Tibial artery (tissue), 4 donors: Measurements from ENCODE around the gene SUN2.

ENCODE experiments used
- DNase-seq, 2 donors: peaks; one replicate each; pipeline ENCODE4 v3.0.0-alpha.2; 2019
- H3K27ac ChIP-seq, 2 donors: fragments of 200-600 bp; sonication (generic) in 1 of 2; 1 replicate in 1 of 2; 2 replicates in 1 of 2; pipeline ENCODE4 v1.5.1; 2018 to 2019; ENCODE audit warnings: mild to moderate bottlenecking in 1 of 2
- H3K27me3 ChIP-seq, 2 donors: fragments of 200-600 bp; sonication (generic) in 1 of 2; one replicate each; pipeline versions ENCODE4 v1.5.1 to v1.6.0; 2016 to 2019
- H3K36me3 ChIP-seq, 3 donors: fragments of 200-600 bp; sonication (generic) in 2 of 3; one replicate each; pipeline ENCODE4 v1.5.1; 2016 to 2019; ENCODE audit warnings: mild to moderate bottlenecking in 2 of 3
- H3K4me1 ChIP-seq, 4 donors: fragments of 200-600 bp; sonication (generic) in 2 of 4; 1 replicate in 3 of 4; 2 replicates in 1 of 4; pipeline ENCODE4 v1.5.1; 2016 to 2019
- H3K4me3 ChIP-seq, 2 donors: fragments of 200-600 bp; sonication (generic) in 1 of 2; 1 replicate in 1 of 2; 2 replicates in 1 of 2; pipeline ENCODE4 v1.5.1; 2018 to 2019; ENCODE audit warnings: mild to moderate bottlenecking in 2 of 2
- H3K9me3 ChIP-seq, 3 donors: fragments of 200-600 bp; sonication (generic) in 1 of 3; one replicate each; pipeline ENCODE4 v1.5.1; 2016 to 2019
- CTCF ChIP-seq, 2 experiments: fragments of 200-600 bp in 1 of 2; fragments of 450-650 bp in 1 of 2; IDR thresholded peaks; one replicate each; pipeline ENCODE4 v1.5.1; 2017 to 2019; ENCODE audit warnings: antibody characterized with exemption in 2 of 2, mild to moderate bottlenecking in 1 of 2, moderate library complexity in 1 of 2
- intact Hi-C: fragments of 100-400 bp; cut with DNase I; formaldehyde crosslinking; loops from one replicate; pipeline ENCODE4 v1.15.0; 2023; ENCODE audit warnings: low total_unique reads

The SUN2 gene

DNA sequence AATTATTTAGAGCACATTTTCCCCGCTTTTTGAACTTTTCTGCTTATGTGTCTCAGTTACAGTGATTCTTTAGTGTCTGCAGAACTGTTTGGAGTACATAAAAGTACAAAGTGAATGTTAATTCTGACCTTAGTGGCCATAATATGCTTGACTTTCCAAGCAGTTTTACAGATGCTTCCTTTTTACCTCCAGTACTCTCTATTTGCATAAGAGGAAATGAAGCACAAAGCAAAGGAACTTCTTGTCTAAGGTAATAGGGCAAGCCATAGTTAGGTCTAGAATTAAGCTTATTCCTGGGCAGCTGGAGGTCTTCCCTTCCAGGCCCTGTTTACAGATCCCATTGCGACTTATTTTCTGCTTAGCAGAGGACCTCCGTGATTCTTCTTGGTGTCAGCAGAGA lies 46.5 kb downstream of the SUN2 start:
- no peak for DNase-seq
- H3K9me3 ChIP-seq, result no peaks in the 10 kb centered on the region

DNA sequence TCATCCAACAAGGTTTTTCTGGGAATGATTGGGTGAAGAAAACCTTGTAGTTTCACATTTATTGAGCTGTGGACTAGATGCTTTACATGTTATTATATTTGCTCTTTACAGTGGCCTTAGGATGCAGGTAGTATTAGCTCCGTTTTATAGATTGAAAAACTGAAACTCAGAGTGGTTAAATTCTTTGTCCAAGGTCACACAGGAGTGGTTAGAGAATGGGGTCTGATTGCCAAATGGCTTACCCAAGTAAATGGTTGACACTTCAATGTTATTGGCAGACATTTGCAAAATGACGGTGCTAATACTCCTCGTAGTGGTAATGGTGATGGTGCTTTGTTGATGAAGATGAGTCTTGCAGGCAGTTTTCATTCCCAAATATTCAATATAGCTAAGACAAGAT lies 47.8 kb downstream of the SUN2 start:
- DNase-seq, result no peak
- Histone ChIP-seq H3K36me3 (peaks cover 0 to 13% (median 9%) of the 10 kb centered on the region in 3 donors), H3K4me1 (peaks cover 0 to 50% (median 20%) of the 10 kb centered on the region in 4 donors), H3K27me3 (no peaks in the 10 kb centered on the region), H3K27ac (no peak overlapping the region), H3K9me3 (no peaks in the 10 kb centered on the region), H3K4me3 (no peak overlapping the region)
- intact Hi-C loops, result loop anchor here (5.0 kb wide), 1 partner anchor 44 kb away; no protein-coding TSS in a partner anchor
- no peak for TF ChIP-seq CTCF (IDR thresholded peaks at IDR 0.05)

More for the DNA sequence above, 46.5 kb downstream of the SUN2 start:
- H3K36me3 ChIP-seq, result peaks cover 0 to 13% (median 10%) of the 10 kb centered on the region in 3 donors
- H3K4me1 ChIP-seq, result peaks cover 0 to 56% (median 20%) of the 10 kb centered on the region in 4 donors
- intact Hi-C loops, result loop anchor here (5.0 kb wide), 1 partner anchor 43 kb away; no protein-coding TSS in a partner anchor
- H3K4me3 ChIP-seq, result no peak overlapping the region
- H3K27me3 ChIP-seq, result no peaks in the 10 kb centered on the region
- TF ChIP-seq CTCF (IDR thresholded peaks at IDR 0.05), result no peak
- no peak overlapping the region for H3K27ac ChIP-seq

DNA sequence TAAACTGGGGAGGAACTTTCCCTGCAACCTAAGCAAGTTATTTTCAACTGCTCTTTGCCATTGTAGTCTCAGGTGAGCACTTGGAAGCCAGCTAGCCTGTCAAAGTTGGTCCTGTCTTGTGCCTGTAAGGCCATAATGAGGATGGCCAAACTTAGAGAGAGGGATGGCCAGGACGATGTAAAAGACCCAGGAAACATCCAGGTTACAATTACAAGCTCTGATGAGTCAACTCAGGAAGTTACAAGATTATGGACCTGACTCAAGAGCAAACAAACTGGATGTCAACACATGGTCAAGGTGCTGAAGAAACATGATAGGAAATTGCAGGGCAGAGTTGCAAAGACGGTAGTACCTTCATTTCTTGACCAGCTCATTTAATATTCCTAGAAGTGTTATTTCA lies 48.5 kb downstream of the SUN2 start:
- Histone ChIP-seq H3K27ac (peak overlapping the region; percentile 87 to 96), H3K9me3 (no peaks in the 10 kb centered on the region), H3K4me3 (peak overlapping the region; percentile 85 to 97), H3K36me3 (peaks cover 0 to 13% (median 6%) of the 10 kb centered on the region in 3 donors), H3K27me3 (no peaks in the 10 kb centered on the region), H3K4me1 (peaks cover 0 to 44% (median 20%) of the 10 kb centered on the region in 4 donors)
- no peak for DNase-seq
- TF ChIP-seq CTCF (IDR thresholded peaks at IDR 0.05), result no peak
- intact Hi-C loops, result loop anchor here (5.0 kb wide), 1 partner anchor 45 kb away; no protein-coding TSS in a partner anchor

DNA sequence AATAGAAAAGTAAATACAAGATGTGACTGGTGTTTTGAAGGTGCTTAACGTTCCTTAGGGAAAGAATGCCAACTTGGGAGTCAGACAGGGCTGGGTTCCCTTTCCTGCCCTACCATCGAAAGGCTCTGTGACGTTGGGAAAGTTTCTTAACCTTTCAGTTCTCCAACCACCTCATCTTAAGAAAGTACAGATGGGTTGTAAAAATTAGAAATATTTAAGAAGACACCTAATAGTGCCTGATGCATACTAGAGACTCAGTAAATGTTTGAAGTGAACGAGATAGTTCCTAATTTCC lies 49.0 kb downstream of the SUN2 start:
- peaks cover 0 to 13% (median 6%) of the 10 kb centered on the region in 3 donors for H3K36me3 ChIP-seq
- no peaks in the 10 kb centered on the region for H3K9me3 ChIP-seq
- no peak for DNase-seq
- peaks cover 0 to 42% (median 20%) of the 10 kb centered on the region in 4 donors for H3K4me1 ChIP-seq
- intact Hi-C loops, result loop anchor here (5.0 kb wide), 1 partner anchor 45 kb away; no protein-coding TSS in a partner anchor
- H3K27ac ChIP-seq, result peak overlapping the region; percentile 87 to 96
- peak overlapping the region; percentile 85 to 97 for H3K4me3 ChIP-seq
- no peak for TF ChIP-seq CTCF (IDR thresholded peaks at IDR 0.05)
- no peaks in the 10 kb centered on the region for H3K27me3 ChIP-seq

DNA sequence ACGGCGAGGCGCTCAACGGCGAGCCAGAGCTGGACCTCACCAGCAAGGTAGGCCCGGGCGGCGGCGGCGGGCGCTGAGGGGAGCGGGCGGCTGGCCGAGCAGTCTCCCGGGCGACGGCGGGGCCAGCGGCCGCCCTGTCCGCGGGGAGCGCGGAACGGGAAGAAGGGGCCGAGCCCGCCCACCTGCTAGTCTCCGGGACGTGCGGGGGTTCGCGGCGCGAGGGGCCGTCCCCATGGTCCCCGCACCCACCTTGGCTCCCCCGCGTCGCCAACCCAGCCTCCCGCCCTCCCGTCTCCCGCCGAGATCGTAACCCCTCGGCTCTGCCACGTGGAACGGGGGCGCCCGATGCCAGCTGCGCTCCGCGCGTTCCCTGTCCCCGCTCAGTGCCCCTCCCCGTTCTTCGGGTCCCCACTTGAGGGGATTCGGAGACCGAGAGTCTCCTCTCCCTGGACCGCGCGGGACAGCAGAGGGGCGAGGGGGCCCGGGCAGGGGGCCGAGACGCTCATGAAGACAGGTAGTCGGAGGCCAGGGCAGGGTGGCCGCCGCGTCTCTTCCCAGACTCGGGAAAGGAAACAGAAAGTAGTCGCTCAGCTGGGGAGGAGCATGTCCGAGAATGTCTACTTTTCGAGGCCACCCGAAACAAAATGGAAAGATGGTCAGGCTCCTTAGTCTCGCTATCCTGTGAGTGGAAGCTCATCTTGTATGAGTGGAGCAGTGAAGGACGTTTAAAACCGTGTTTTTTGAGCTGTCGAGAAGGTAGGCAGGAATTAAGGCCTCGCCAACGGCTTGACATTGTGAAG lies 49.5 kb downstream of the SUN2 start:
- intact Hi-C loops, result loop anchor here (5.0 kb wide), 1 partner anchor 46 kb away; no protein-coding TSS in a partner anchor

More for the DNA sequence above, 49.5 kb downstream of the SUN2 start:
- Histone ChIP-seq H3K4me3 (peak overlapping the region; percentile 85 to 97), H3K4me1 (peaks cover 0 to 43% (median 22%) of the 10 kb centered on the region in 4 donors), H3K27ac (peak overlapping the region; percentile 87 to 96), H3K9me3 (no peaks in the 10 kb centered on the region), H3K27me3 (no peaks in the 10 kb centered on the region), H3K36me3 (peaks cover 0 to 12% (median 6%) of the 10 kb centered on the region in 3 donors)
- TF ChIP-seq CTCF (IDR thresholded peaks at IDR 0.05), result no peak
- peak; percentile 47 to 79 for DNase-seq
